NCI-H2171 (cell line): ENCODE data around the gene EEF1AKMT4.
"Not testable (repeated sequence)": the region's sequence is repeated elsewhere in the genome, so short reads cannot be mapped to it uniquely, and the experiment has no call there.

Experiments
- DNase-seq: peaks from one replicate; lab custom pipeline; 2025; lab: John Stamatoyannopoulos, UW

Gene EEF1AKMT4

GRCh38 chr3:184260724-184261269 lies 11.3 kb downstream of the EEF1AKMT4 start:
- DNase-seq: no peak

GRCh38 chr3:184261270-184261853 lies 11.9 kb downstream of the EEF1AKMT4 start, which contains the start of gene CAMK2N2:
Gene CAMK2N2 (minus strand): TSS chr3:184261553. CDS start chr3:184261285, 268 bp downstream.
- peak; percentile 77 for DNase-seq

- DNase-seq: peak; percentile 48
Observed at GRCh38 chr3:184261854-184262763, 12.6 kb downstream of the EEF1AKMT4 start.

GRCh38 chr3:184262764-184263179 lies 13.3 kb downstream of the EEF1AKMT4 start:
- no peak for DNase-seq

GRCh38 chr3:184267249-184267648 lies 17.8 kb downstream of the EEF1AKMT4 start:
- not testable (repeated sequence) for DNase-seq

GRCh38 chr3:184272269-184272668 lies 22.8 kb downstream of the EEF1AKMT4 start:
- DNase-seq: no peak

GRCh38 chr3:184275381-184275701 lies 25.9 kb downstream of the EEF1AKMT4 start:
- DNase-seq: no peak

- DNase-seq: no peak
Observed at GRCh38 chr3:184275961-184276910, 26.8 kb downstream of the EEF1AKMT4 start, which contains the start of gene ECE2. Gene ECE2 (plus strand): TSS chr3:184276022. CDS start chr3:184276154, 132 bp downstream.

GRCh38 chr3:184277366-184277765 lies 27.9 kb downstream of the EEF1AKMT4 start:
- no peak for DNase-seq

GRCh38 chr3:184282941-184283340 lies 33.5 kb downstream of the EEF1AKMT4 start:
- no peak for DNase-seq

- no peak for DNase-seq
Observed at GRCh38 chr3:184283681-184284080, 34.2 kb downstream of the EEF1AKMT4 start.

GRCh38 chr3:184284696-184285095 lies 35.2 kb downstream of the EEF1AKMT4 start:
- DNase-seq: no peak

- peak; percentile 75 for DNase-seq
Observed at GRCh38 chr3:184289426-184289938, 40.0 kb downstream of the EEF1AKMT4 start.

- DNase-seq: no peak
Observed at GRCh38 chr3:184290331-184290730, 40.9 kb downstream of the EEF1AKMT4 start.

- no peak for DNase-seq
Observed at GRCh38 chr3:184291044-184291737, 41.7 kb downstream of the EEF1AKMT4 start.

- DNase-seq: no peak
Observed at GRCh38 chr3:184291738-184292445, 42.4 kb downstream of the EEF1AKMT4 start.

- no peak for DNase-seq
Observed at GRCh38 chr3:184295771-184296170, 46.3 kb downstream of the EEF1AKMT4 start.

- no peak for DNase-seq
Observed at GRCh38 chr3:184296616-184297015, 47.1 kb downstream of the EEF1AKMT4 start.

GRCh38 chr3:184298759-184299487 lies 49.5 kb downstream of the EEF1AKMT4 start, which contains the start of gene PSMD2:
Gene PSMD2 (plus strand): TSS chr3:184299241. CDS start chr3:184299267, 26 bp downstream.
- peak; percentile 97 for DNase-seq
